Activated CD4-positive, alpha-beta memory T cell treated with anti-CD3 and anti-CD28 coated beads for 36 hours (primary cell): ENCODE results near the gene AP2B1. TPM values are rescaled to one million over a fixed set of nuclear protein-coding genes. Genes with fewer than 3 reads are reported as not detected.

ENCODE experiments used
- CTCF ChIA-PET: fragments of 350-600 bp; sonication (Branson Sonifier 250); formaldehyde crosslinking; loops from one replicate; lab custom pipeline; 2021; ENCODE audit warnings: antibody characterized with exemption, inconsistent platforms; lab: Charles Lee
- POLR2A ChIA-PET: fragments of 350-600 bp; sonication (Branson Sonifier 250); formaldehyde crosslinking; loops from one replicate; lab custom pipeline; 2021; ENCODE audit warnings: antibody characterized with exemption; lab: Charles Lee
- DNase-seq: peaks from one replicate; pipeline ENCODE4 v3.0.0-alpha.2; 2020
- H3K27ac Mint-ChIP-seq: one replicate; pipeline ENCODE4 v1.8.0; 2021; ENCODE audit warnings: mixed read lengths
- H3K27me3 Mint-ChIP-seq: one replicate; pipeline ENCODE4 v1.8.0; 2021; ENCODE audit warnings: mixed read lengths
- H3K36me3 Mint-ChIP-seq: one replicate; pipeline ENCODE4 v1.8.0; 2021; ENCODE audit warnings: mixed read lengths
- H3K4me1 Mint-ChIP-seq: one replicate; pipeline ENCODE4 v1.8.0; 2021; ENCODE audit warnings: low read depth, mixed read lengths
- H3K4me3 Mint-ChIP-seq: one replicate; pipeline ENCODE4 v1.8.0; 2021; ENCODE audit warnings: mild to moderate bottlenecking, mixed read lengths
- H3K9me3 Mint-ChIP-seq: one replicate; pipeline ENCODE4 v1.8.0; 2021; ENCODE audit warnings: mixed read lengths
- intact Hi-C: fragments of 100-400 bp; cut with micrococcal nuclease; formaldehyde crosslinking; loops from one replicate; pipeline ENCODE4 v1.15.1; 2023
- total RNA-seq, 2 experiments: library from RNA; stranded (reverse); gene quantifications; one replicate each; pipeline ENCODE4 v1.2.3, GENCODE V29; 2021

Gene AP2B1
- total RNA-seq, 2 experiments from 2014 or later: 187 to 192 TPM

- no peaks in the 10 kb centered on the region for H3K27me3 Mint-ChIP-seq
- H3K4me1 Mint-ChIP-seq: no peaks in the 10 kb centered on the region
- no peak overlapping the region for H3K27ac Mint-ChIP-seq
- no peaks in the 10 kb centered on the region for H3K9me3 Mint-ChIP-seq
- no peak for DNase-seq
- H3K36me3 Mint-ChIP-seq: peaks cover 46% of the 10 kb centered on the region
- ChIA-PET POLR2A (no interaction called here), CTCF (interaction anchor here (1.0 to 2.0 kb wide), 4 partner anchors 13 to 111 kb away, joined by 3 to 4 read pairs (median 4); no protein-coding TSS in a partner anchor)
- intact Hi-C loops: no loop called here
- H3K4me3 Mint-ChIP-seq: no peak overlapping the region
These were observed 136.6 kb downstream of the AP2B1 start for GRCh38 chr17:35723735-35724134.

GRCh38 chr17:35725058-35725457, 137.9 kb downstream of the AP2B1 start:
- H3K4me3 Mint-ChIP-seq: no peak overlapping the region
- no peak for DNase-seq
- no peaks in the 10 kb centered on the region for H3K27me3 Mint-ChIP-seq
- intact Hi-C loops: no loop called here
- H3K4me1 Mint-ChIP-seq: no peaks in the 10 kb centered on the region
- H3K9me3 Mint-ChIP-seq: no peaks in the 10 kb centered on the region
- CTCF ChIA-PET: no interaction called here
- POLR2A ChIA-PET: no interaction called here
- peaks cover 41% of the 10 kb centered on the region for H3K36me3 Mint-ChIP-seq
- no peak overlapping the region for H3K27ac Mint-ChIP-seq

GRCh38 chr17:35725802-35726126, 138.6 kb downstream of the AP2B1 start:
- intact Hi-C loops: no loop called here
- Mint-ChIP-seq H3K4me1 (peaks cover 5% of the 10 kb centered on the region), H3K4me3 (no peak overlapping the region), H3K27ac (no peak overlapping the region), H3K9me3 (no peaks in the 10 kb centered on the region), H3K27me3 (no peaks in the 10 kb centered on the region), H3K36me3 (peaks cover 38% of the 10 kb centered on the region)
- ChIA-PET POLR2A (no interaction called here), CTCF (interaction anchor here (2.1 kb wide), 1 partner anchor 23 kb away, joined by 12 read pairs; no protein-coding TSS in a partner anchor)
- no peak for DNase-seq

- Mint-ChIP-seq H3K9me3 (no peaks in the 10 kb centered on the region), H3K27ac (no peak overlapping the region), H3K36me3 (peaks cover 36% of the 10 kb centered on the region), H3K4me1 (peaks cover 10% of the 10 kb centered on the region), H3K4me3 (no peak overlapping the region), H3K27me3 (no peaks in the 10 kb centered on the region)
- DNase-seq: no peak
- ChIA-PET CTCF (interaction anchor here (0.6 to 2.1 kb wide), 2 partner anchors 22 to 73 kb away, joined by 3 to 12 read pairs; no protein-coding TSS in a partner anchor), POLR2A (no interaction called here)
- intact Hi-C loops: no loop called here
These were observed 139.2 kb downstream of the AP2B1 start for GRCh38 chr17:35726127-35726952.

GRCh38 chr17:35726953-35727460, 139.9 kb downstream of the AP2B1 start:
- ChIA-PET CTCF (interaction anchor here (0.6 to 2.1 kb wide), 3 partner anchors 21 to 113 kb away, joined by 3 to 12 read pairs (median 3); no protein-coding TSS in a partner anchor), POLR2A (interaction anchor here (1.2 kb wide), 1 partner anchor 17 kb away, joined by 3 read pairs; no protein-coding TSS in a partner anchor)
- Mint-ChIP-seq H3K9me3 (no peaks in the 10 kb centered on the region), H3K36me3 (peaks cover 34% of the 10 kb centered on the region), H3K27me3 (no peaks in the 10 kb centered on the region), H3K27ac (no peak overlapping the region), H3K4me3 (no peak overlapping the region), H3K4me1 (peaks cover 10% of the 10 kb centered on the region)
- no peak for DNase-seq
- intact Hi-C loops: no loop called here

GRCh38 chr17:35727635-35728034, 140.5 kb downstream of the AP2B1 start:
- POLR2A ChIA-PET: interaction anchor here (1.2 kb wide), 1 partner anchor 16 kb away, joined by 3 read pairs; no protein-coding TSS in a partner anchor
- intact Hi-C loops: no loop called here
- Mint-ChIP-seq H3K9me3 (no peaks in the 10 kb centered on the region), H3K36me3 (peaks cover 31% of the 10 kb centered on the region), H3K4me3 (no peak overlapping the region), H3K27ac (no peak overlapping the region), H3K27me3 (no peaks in the 10 kb centered on the region), H3K4me1 (peaks cover 10% of the 10 kb centered on the region)
- CTCF ChIA-PET: interaction anchor here (1.1 to 2.1 kb wide), 2 partner anchors 21 to 114 kb away, joined by 3 to 12 read pairs; no protein-coding TSS in a partner anchor
- DNase-seq: no peak

- no peaks in the 10 kb centered on the region for H3K27me3 Mint-ChIP-seq
- H3K9me3 Mint-ChIP-seq: no peaks in the 10 kb centered on the region
- intact Hi-C loops: no loop called here
- H3K4me1 Mint-ChIP-seq: peaks cover 10% of the 10 kb centered on the region
- ChIA-PET CTCF (interaction anchor here (1.8 kb wide), 1 partner anchor 19 kb away, joined by 9 read pairs; no protein-coding TSS in a partner anchor), POLR2A (no interaction called here)
- H3K4me3 Mint-ChIP-seq: no peak overlapping the region
- no peak for DNase-seq
- peaks cover 24% of the 10 kb centered on the region for H3K36me3 Mint-ChIP-seq
- H3K27ac Mint-ChIP-seq: no peak overlapping the region
These were observed 141.4 kb downstream of the AP2B1 start for GRCh38 chr17:35728551-35728950.

GRCh38 chr17:35729405-35729833, 142.3 kb downstream of the AP2B1 start:
- POLR2A ChIA-PET: interaction anchor here (0.7 kb wide), 1 partner anchor 13 kb away, joined by 3 read pairs; no protein-coding TSS in a partner anchor
- H3K9me3 Mint-ChIP-seq: no peaks in the 10 kb centered on the region
- no peaks in the 10 kb centered on the region for H3K27me3 Mint-ChIP-seq
- CTCF ChIA-PET: interaction anchor here (1.8 to 4.2 kb wide), 2 partner anchors 18 to 35 kb away, joined by 9 to 24 read pairs; no protein-coding TSS in a partner anchor
- H3K27ac Mint-ChIP-seq: no peak overlapping the region
- H3K36me3 Mint-ChIP-seq: peaks cover 16% of the 10 kb centered on the region
- no peak overlapping the region for H3K4me3 Mint-ChIP-seq
- intact Hi-C loops: no loop called here
- H3K4me1 Mint-ChIP-seq: peaks cover 10% of the 10 kb centered on the region
- no peak for DNase-seq

- no peak for DNase-seq
- H3K9me3 Mint-ChIP-seq: no peaks in the 10 kb centered on the region
- ChIA-PET CTCF (interaction anchor here (0.6 to 4.2 kb wide), 4 partner anchors 17 to 117 kb away, joined by 3 to 24 read pairs (median 4); partner anchors contain the start of gene TAF15), POLR2A (interaction anchor here (0.8 kb wide), 1 partner anchor 705 kb away, joined by 3 read pairs; no protein-coding TSS in a partner anchor)
- peaks cover 6% of the 10 kb centered on the region for H3K36me3 Mint-ChIP-seq
- no peaks in the 10 kb centered on the region for H3K27me3 Mint-ChIP-seq
- H3K4me1 Mint-ChIP-seq: peaks cover 10% of the 10 kb centered on the region
- H3K27ac Mint-ChIP-seq: no peak overlapping the region
- no peak overlapping the region for H3K4me3 Mint-ChIP-seq
- intact Hi-C loops: no loop called here
These were observed 143.4 kb downstream of the AP2B1 start for GRCh38 chr17:35730400-35731005.

GRCh38 chr17:35731239-35731916, 144.3 kb downstream of the AP2B1 start, which contains the start of gene RASL10B:
RASL10B (plus strand) TSS chr17:35731639; CDS start chr17:35735185, 3,546 bp downstream.
- H3K9me3 Mint-ChIP-seq: no peaks in the 10 kb centered on the region
- peaks cover 10% of the 10 kb centered on the region for H3K4me1 Mint-ChIP-seq
- ChIA-PET CTCF (interaction anchor here (0.6 to 4.2 kb wide), 6 partner anchors 16 to 118 kb away, joined by 3 to 24 read pairs (median 4); partner anchors contain the start of gene TAF15), POLR2A (interaction anchor here (1.3 kb wide), 1 partner anchor 145 kb away, joined by 3 read pairs; no protein-coding TSS in a partner anchor)
- no peaks in the 10 kb centered on the region for H3K27me3 Mint-ChIP-seq
- intact Hi-C loops: no loop called here
- H3K4me3 Mint-ChIP-seq: peak within 1 kb of the TSS; percentile 63
- no peak within 1 kb of the TSS for H3K27ac Mint-ChIP-seq
- H3K36me3 Mint-ChIP-seq: peaks cover 1% of the 10 kb centered on the region
- peak; percentile 63 for DNase-seq
